KMS-11 (cell line): Measurements from ENCODE around the gene NPAT.
"Not testable (repeated sequence)": the region's sequence is repeated elsewhere in the genome, so short reads cannot be mapped to it uniquely, and the experiment has no call there.

Experiments
- H2AFZ ChIP-seq: fragments of 200-600 bp; sonication (generic); 2 replicates; pipeline ENCODE4 v1.6.1; 2016; ENCODE audit warnings: antibody characterized with exemption, mixed run types, low read depth
- H3K27ac ChIP-seq: fragments of 200-600 bp; sonication (generic); 2 replicates; pipeline ENCODE4 v1.6.1; 2016; ENCODE audit warnings: mild to moderate bottlenecking, mixed run types
- H3K27me3 ChIP-seq: fragments of 200-600 bp; sonication (generic); 2 replicates; pipeline ENCODE4 v1.6.1; 2017; ENCODE audit warnings: mild to moderate bottlenecking, low read depth, mixed run types, moderate library complexity; ENCODE audit not compliant: insufficient read depth
- H3K36me3 ChIP-seq: fragments of 200-600 bp; sonication (generic); 2 replicates; pipeline ENCODE4 v1.6.1; 2017; ENCODE audit warnings: mild to moderate bottlenecking, mixed run types; ENCODE audit not compliant: insufficient read depth
- H3K4me1 ChIP-seq: fragments of 200-600 bp; sonication (generic); 2 replicates; pipeline ENCODE4 v1.6.1; 2016; ENCODE audit warnings: mild to moderate bottlenecking, low read depth, mixed run types; ENCODE audit not compliant: poor library complexity, severe bottlenecking
- H3K4me2 ChIP-seq: fragments of 200-600 bp; sonication (generic); 2 replicates; pipeline ENCODE4 v1.7.0; 2016; ENCODE audit warnings: mild to moderate bottlenecking, mixed run types
- H3K4me3 ChIP-seq: fragments of 200-600 bp; sonication (generic); IDR thresholded peaks from 2 replicates; pipeline ENCODE4 v1.6.1; 2017; ENCODE audit warnings: low read depth, low read length, mixed read lengths; ENCODE audit not compliant: insufficient read depth
- H3K79me2 ChIP-seq: fragments of 200-600 bp; sonication (generic); 2 replicates; pipeline ENCODE4 v1.6.1; 2016; ENCODE audit warnings: low read depth, mixed run types; ENCODE audit not compliant: insufficient read depth
- H3K9ac ChIP-seq: fragments of 200-600 bp; sonication (generic); 2 replicates; pipeline ENCODE4 v1.6.1; 2016; ENCODE audit warnings: mild to moderate bottlenecking, mixed run types
- H4K20me1 ChIP-seq: fragments of 200-600 bp; sonication (generic); 2 replicates; pipeline ENCODE4 v1.6.1; 2016; ENCODE audit warnings: mild to moderate bottlenecking, mixed run types; ENCODE audit not compliant: insufficient read depth
- CTCF ChIP-seq: fragments of 200-600 bp; sonication (generic); conservative IDR thresholded peaks from 2 replicates; pipeline ENCODE4 v1.6.1; 2017; ENCODE audit warnings: low read depth, mild to moderate bottlenecking, antibody characterized with exemption, low read length, moderate library complexity, mixed read lengths

NPAT gene

GRCh38 chr11:108177570-108177969 is 44.9 kb downstream of the NPAT start:
- peaks cover 47% of the 10 kb centered on the region for H3K4me1 ChIP-seq
- no peak overlapping the region for H2AFZ ChIP-seq
- no peak overlapping the region for H3K9ac ChIP-seq
- no peak overlapping the region for H3K4me3 ChIP-seq
- H3K79me2 ChIP-seq = no peaks in the 10 kb centered on the region
- H3K27ac ChIP-seq = no peak overlapping the region
- no peaks in the 10 kb centered on the region for H4K20me1 ChIP-seq
- no peak overlapping the region for H3K4me2 ChIP-seq
- H3K27me3 ChIP-seq = no peaks in the 10 kb centered on the region
- no peak for TF ChIP-seq CTCF
- H3K36me3 ChIP-seq = no peaks in the 10 kb centered on the region

GRCh38 chr11:108170184-108170583 is 52.3 kb downstream of the NPAT start:
- Histone ChIP-seq H3K9ac (no peak overlapping the region), H3K4me3 (no peak overlapping the region), H2AFZ (no peak overlapping the region), H3K4me1 (peaks cover 33% of the 10 kb centered on the region), H3K36me3 (no peaks in the 10 kb centered on the region), H3K27me3 (no peaks in the 10 kb centered on the region), H3K4me2 (no peak overlapping the region; the same call in 1 of the 2 replicates), H3K79me2 (no peaks in the 10 kb centered on the region), H3K27ac (no peak overlapping the region), H4K20me1 (no peaks in the 10 kb centered on the region)
- TF ChIP-seq CTCF = no peak

- no peak overlapping the region for H3K4me3 ChIP-seq
- H3K27ac ChIP-seq = no peak overlapping the region
- no peaks in the 10 kb centered on the region for H3K27me3 ChIP-seq
- no peak for TF ChIP-seq CTCF
- no peaks in the 10 kb centered on the region for H3K36me3 ChIP-seq
- H3K79me2 ChIP-seq = no peaks in the 10 kb centered on the region
- no peak overlapping the region for H3K9ac ChIP-seq
- H4K20me1 ChIP-seq = no peaks in the 10 kb centered on the region
- H2AFZ ChIP-seq = no peak overlapping the region
- no peak overlapping the region for H3K4me2 ChIP-seq
- H3K4me1 ChIP-seq = peaks cover 9% of the 10 kb centered on the region
Observed at GRCh38 chr11:108167624-108168023, 54.8 kb downstream of the NPAT start.

GRCh38 chr11:108162878-108163277 is 59.6 kb downstream of the NPAT start:
- H3K27ac ChIP-seq, H3K36me3 ChIP-seq, H4K20me1 ChIP-seq, H3K4me3 ChIP-seq, H3K79me2 ChIP-seq, H3K27me3 ChIP-seq, H3K9ac ChIP-seq, H3K4me2 ChIP-seq, H2AFZ ChIP-seq, H3K4me1 ChIP-seq: not testable (repeated sequence)

- H3K4me2 ChIP-seq = no peak overlapping the region
- H3K36me3 ChIP-seq = no peaks in the 10 kb centered on the region
- TF ChIP-seq CTCF = no peak
- no peak overlapping the region for H3K9ac ChIP-seq
- peaks cover 8% of the 10 kb centered on the region for H3K4me1 ChIP-seq
- no peaks in the 10 kb centered on the region for H3K79me2 ChIP-seq
- H4K20me1 ChIP-seq = no peaks in the 10 kb centered on the region
- H2AFZ ChIP-seq = no peak overlapping the region
- no peak overlapping the region for H3K4me3 ChIP-seq
- H3K27me3 ChIP-seq = no peaks in the 10 kb centered on the region
- H3K27ac ChIP-seq = no peak overlapping the region
Observed at GRCh38 chr11:108160970-108161566, 61.4 kb downstream of the NPAT start.
